ENCODE measurements around the gene TMEM19. TPM values are rescaled to one million over a fixed set of nuclear protein-coding genes. Genes with fewer than 3 reads are reported as not detected.

TMEM19 gene
- total RNA-seq, 4 donors from 2014 or later: 10.6 to 35.9 (median 20.1) TPM

DNA sequence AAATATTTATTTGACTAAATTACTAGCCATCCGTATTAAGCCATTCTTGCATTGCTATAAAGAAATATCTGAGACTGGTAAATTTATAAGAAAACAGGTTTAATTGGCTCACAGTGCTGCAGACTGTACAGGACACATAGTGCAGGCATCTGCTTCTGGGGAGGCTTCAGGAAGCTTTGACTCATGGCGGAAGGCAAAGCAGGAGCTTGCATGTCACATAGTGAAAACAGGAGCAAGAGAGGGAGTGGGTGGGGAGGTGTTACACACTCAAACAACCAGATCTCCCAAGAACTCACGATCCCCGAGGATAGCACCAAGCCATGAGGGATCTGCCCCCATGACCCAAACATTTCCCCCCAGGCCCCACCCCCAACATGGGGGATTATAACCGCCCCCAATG lies 42.1 kb downstream of the TMEM19 start:
- intact Hi-C loops (cut with DNase I; ENCODE audit: low total_unique reads): no loop called here
- H3K27ac ChIP-seq: no peak overlapping the region
- no peaks in the 10 kb centered on the region for H3K4me1 ChIP-seq

DNA sequence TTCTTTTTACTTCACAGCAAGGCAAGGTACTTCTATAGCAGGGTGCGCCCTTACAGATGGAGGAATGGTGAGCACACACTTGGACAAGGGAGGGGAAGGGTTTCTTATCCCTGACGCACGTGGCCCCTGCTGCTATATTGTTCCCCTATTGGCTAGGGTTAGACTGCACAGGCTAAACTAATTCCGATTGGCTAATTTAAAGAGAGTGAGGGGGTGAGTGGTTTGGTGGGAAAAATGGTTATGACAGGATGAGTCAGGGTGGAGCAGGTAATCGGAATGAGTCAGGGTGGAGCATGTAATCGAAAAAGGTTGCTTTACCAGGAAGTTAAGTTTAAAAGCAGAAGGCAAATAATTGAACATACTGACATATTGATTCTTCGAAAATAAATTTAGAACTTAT lies 45.1 kb downstream of the TMEM19 start:
- DNase-seq: no peak
- intact Hi-C loops (cut with DNase I; ENCODE audit: low total_unique reads): no loop called here
- no peaks in the 10 kb centered on the region for H3K4me1 ChIP-seq
- no peak overlapping the region for H3K4me3 ChIP-seq
- no peak for TF ChIP-seq POLR2A (IDR thresholded peaks at IDR 0.05)
- TF ChIP-seq, protein P1, sequence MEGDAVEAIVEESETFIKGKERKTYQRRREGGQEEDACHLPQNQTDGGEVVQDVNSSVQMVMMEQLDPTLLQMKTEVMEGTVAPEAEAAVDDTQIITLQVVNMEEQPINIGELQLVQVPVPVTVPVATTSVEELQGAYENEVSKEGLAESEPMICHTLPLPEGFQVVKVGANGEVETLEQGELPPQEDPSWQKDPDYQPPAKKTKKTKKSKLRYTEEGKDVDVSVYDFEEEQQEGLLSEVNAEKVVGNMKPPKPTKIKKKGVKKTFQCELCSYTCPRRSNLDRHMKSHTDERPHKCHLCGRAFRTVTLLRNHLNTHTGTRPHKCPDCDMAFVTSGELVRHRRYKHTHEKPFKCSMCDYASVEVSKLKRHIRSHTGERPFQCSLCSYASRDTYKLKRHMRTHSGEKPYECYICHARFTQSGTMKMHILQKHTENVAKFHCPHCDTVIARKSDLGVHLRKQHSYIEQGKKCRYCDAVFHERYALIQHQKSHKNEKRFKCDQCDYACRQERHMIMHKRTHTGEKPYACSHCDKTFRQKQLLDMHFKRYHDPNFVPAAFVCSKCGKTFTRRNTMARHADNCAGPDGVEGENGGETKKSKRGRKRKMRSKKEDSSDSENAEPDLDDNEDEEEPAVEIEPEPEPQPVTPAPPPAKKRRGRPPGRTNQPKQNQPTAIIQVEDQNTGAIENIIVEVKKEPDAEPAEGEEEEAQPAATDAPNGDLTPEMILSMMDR (IDR thresholded peaks at IDR 0.05): no peak
- no peaks in the 10 kb centered on the region for H3K27me3 ChIP-seq
- no peaks in the 10 kb centered on the region for H3K9me3 ChIP-seq
- H3K36me3 ChIP-seq: no peaks in the 10 kb centered on the region
- H3K27ac ChIP-seq: no peak overlapping the region

More for the DNA sequence above, 42.1 kb downstream of the TMEM19 start:
- no peak for TF ChIP-seq POLR2A (IDR thresholded peaks at IDR 0.05)
- TF ChIP-seq, protein P1 (IDR thresholded peaks at IDR 0.05): no peak
- no peak overlapping the region for H3K4me3 ChIP-seq
- no peaks in the 10 kb centered on the region for H3K9me3 ChIP-seq
- DNase-seq: no peak
- H3K27me3 ChIP-seq: no peaks in the 10 kb centered on the region
- no peaks in the 10 kb centered on the region for H3K36me3 ChIP-seq

DNA sequence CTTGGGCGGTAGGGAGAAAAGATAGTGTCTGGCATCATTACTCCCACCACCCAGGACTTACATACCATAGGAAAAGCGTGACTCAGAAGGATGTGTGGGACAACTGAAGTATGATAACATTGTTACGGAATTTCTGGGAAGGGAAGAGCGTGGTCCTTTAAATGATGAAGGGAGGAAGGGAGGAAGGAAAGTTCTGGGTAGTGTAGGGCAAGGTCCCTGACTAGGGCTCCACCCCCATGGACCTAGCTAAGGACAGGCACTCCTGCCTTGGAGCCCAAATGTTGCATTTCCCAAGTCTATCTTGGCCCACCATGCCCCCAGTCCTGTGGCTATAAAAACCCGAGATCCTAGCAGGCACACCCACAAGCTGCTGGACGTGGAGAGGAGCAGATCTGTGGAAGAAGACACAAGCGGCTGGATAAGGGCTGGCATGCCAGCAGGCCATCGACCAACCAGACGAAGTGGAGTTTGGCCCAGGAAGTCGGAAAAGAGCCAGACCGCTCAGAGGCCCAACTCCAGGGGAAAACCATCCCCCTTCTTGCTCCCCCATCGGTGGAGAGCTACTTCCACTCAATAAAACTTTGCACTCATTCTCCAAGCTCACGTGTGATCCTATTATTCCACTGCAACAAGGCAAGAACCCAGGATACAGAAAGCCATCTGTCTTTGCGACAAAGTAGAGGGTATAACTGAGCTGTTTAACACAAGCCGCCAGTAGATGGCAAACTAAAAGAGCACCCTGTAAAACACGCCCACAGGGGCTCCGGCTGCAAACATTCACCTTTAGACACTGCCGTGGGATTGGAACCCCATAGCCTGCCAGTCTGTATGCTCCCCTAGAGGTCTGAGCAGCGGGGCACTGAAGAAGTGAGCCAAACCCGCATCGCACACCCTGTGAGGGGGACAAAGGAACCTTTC lies 45.8 kb downstream of the TMEM19 start:
- no peaks in the 10 kb centered on the region for H3K27me3 ChIP-seq
- H3K36me3 ChIP-seq: no peaks in the 10 kb centered on the region
- DNase-seq: no peak
- H3K4me1 ChIP-seq: no peaks in the 10 kb centered on the region
- no peak overlapping the region for H3K4me3 ChIP-seq
- no peak for TF ChIP-seq POLR2A (IDR thresholded peaks at IDR 0.05)
- TF ChIP-seq, protein P1 (IDR thresholded peaks at IDR 0.05): no peak
- intact Hi-C loops (cut with DNase I; ENCODE audit: low total_unique reads): no loop called here
- H3K27ac ChIP-seq: no peak overlapping the region
- no peaks in the 10 kb centered on the region for H3K9me3 ChIP-seq

DNA sequence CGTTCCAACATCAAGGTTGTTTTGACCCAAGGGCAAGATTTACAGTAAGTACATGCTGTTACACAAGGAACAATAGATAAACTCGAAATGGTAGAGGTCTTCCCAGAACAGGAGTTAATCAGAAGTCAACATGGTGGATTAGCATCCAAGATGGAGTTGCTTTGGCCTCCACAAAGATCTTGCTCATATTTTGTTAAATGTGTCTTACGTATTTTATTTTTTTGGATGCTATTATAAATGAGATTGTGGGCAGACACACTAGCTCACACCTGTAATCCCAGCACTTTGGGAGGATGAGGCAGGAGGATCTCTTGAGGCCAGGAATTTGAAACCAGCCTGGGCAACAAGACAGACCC lies 46.5 kb downstream of the TMEM19 start:
- Histone ChIP-seq H3K27ac (no peak overlapping the region), H3K9me3 (no peaks in the 10 kb centered on the region), H3K36me3 (no peaks in the 10 kb centered on the region), H3K27me3 (no peaks in the 10 kb centered on the region), H3K4me3 (no peak overlapping the region), H3K4me1 (no peaks in the 10 kb centered on the region)
- intact Hi-C loops (cut with DNase I; ENCODE audit: low total_unique reads): no loop called here
- TF ChIP-seq, protein P1 (IDR thresholded peaks at IDR 0.05): no peak
- no peak for TF ChIP-seq POLR2A (IDR thresholded peaks at IDR 0.05)
- no peak for DNase-seq

DNA sequence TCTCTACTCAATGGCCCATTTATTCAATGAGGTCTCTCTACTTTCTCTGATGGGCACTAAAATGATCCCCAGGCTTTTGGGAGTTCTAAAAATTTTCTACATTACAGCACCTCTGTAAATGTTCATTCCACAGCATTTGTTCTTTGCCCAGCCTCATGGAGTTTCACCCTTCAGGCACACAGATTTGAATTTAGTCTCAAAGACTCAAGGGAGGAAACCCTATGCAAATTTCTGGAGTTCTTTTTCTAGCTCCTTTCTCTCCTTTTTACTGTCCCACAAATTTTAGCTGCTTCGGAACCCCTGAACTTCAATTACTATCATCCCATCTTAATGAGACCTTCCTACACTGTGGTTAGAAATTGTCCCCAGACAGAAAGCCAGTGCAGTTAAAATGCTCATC lies 51.3 kb downstream of the TMEM19 start:
- no peak for TF ChIP-seq POLR2A (IDR thresholded peaks at IDR 0.05)
- TF ChIP-seq, protein P1 (IDR thresholded peaks at IDR 0.05): no peak
- H3K9me3 ChIP-seq: no peaks in the 10 kb centered on the region
- H3K4me1 ChIP-seq: no peaks in the 10 kb centered on the region
- no peak overlapping the region for H3K27ac ChIP-seq
- intact Hi-C loops (cut with DNase I; ENCODE audit: low total_unique reads): no loop called here
- no peak overlapping the region for H3K4me3 ChIP-seq
- no peaks in the 10 kb centered on the region for H3K27me3 ChIP-seq
- no peak for DNase-seq
- no peaks in the 10 kb centered on the region for H3K36me3 ChIP-seq
